Measurements from ENCODE around the gene ACIN1. TPM values are rescaled to one million over a fixed set of nuclear protein-coding genes. Genes with fewer than 3 reads are reported as not detected.
A peak's percentile ranks its signal among the peaks of the same experiment; 100 is the strongest.
"Not testable (repeated sequence)": the region's sequence is repeated elsewhere in the genome, so short reads cannot be mapped to it uniquely, and the experiment has no call there.

The ACIN1 gene
- total RNA-seq, 1 donor from 2014 or later, result 196 TPM

GRCh38 chr14:23015618-23016017, 79.3 kb downstream of the ACIN1 start:
- DNase-seq (ENCODE audit: low spot score), result no peak

DNA sequence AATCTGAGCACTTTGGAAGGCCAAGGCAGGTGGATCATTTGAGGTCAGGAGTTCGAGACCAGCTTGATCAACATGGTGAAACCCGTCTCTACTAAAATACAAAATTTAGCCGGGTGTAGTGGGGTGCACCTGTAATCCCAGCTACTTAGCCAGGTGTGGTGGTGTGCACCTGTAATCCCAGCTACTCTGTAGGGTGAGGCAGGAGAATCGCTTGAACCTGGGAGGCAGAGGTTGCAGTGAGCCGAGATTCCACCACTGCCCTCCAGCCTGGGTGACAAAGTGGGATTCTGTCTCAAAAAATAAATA, 81.2 kb downstream of the ACIN1 start:
- not testable (repeated sequence) for DNase-seq (ENCODE audit: low spot score)

DNA sequence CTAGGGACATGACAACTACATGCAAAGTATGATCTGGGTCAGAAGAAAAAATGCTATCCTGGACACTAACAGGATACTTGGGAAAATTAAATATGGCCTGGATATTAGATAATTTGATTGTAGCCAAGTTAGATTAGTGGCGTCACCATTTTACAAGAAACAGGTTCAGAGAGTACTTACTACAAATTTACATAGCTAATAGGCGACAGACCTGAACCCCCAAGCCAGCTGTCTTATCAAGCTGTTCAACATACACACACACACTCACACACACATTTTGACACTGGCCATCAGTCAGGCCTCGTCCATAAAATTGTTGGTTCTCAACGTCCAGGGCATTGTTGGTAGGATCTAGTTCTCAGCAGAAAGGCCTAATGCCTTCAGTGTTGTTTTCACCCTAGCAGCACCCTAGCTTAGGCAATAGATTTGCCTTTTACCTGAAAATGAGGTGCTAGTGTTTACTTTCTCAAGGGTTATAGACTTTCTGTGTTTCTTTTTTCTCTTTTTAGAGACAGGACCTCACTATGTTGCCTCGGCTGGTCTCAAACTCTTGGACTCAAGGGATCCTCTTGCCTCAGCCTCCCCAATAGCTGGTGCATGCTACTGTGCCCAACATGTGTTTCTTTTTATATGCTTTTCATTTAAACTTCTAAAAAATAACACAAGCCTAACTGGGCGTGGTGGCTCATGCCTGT, 81.7 kb downstream of the ACIN1 start:
- no peak for DNase-seq (ENCODE audit: low spot score)

- DNase-seq (ENCODE audit: low spot score), result peak; percentile 83
These were observed 84.8 kb downstream of the ACIN1 start, which contains the start of gene C14orf93 for GRCh38 chr14:23009939-23010726. Gene C14orf93 (minus strand): TSS chr14:23010143. CDS start chr14:22999023, 11,120 bp downstream.

- DNase-seq (ENCODE audit: low spot score), result no peak
These were observed 85.4 kb downstream of the ACIN1 start for GRCh38 chr14:23009483-23009938.

GRCh38 chr14:23008831-23009230, 86.1 kb downstream of the ACIN1 start:
- no peak for DNase-seq (ENCODE audit: low spot score)

Other genes starting within 250 kb of the ACIN1 start
- 315 TPM for gene LRP10, start 223.4 kb downstream of the ACIN1 start, total RNA-seq
- gene REM2, start 211.9 kb downstream of the ACIN1 start, total RNA-seq, result 1.4 TPM
- gene RBM23, start 176.0 kb downstream of the ACIN1 start, total RNA-seq, result 76.5 TPM
- 51.0 TPM for gene PRMT5, start 165.8 kb downstream of the ACIN1 start, total RNA-seq
- 38.8 TPM for gene HAUS4, start 138.0 kb downstream of the ACIN1 start, total RNA-seq
- gene AJUBA, start 112.6 kb downstream of the ACIN1 start, total RNA-seq, result 53.3 TPM
- 13.9 TPM for gene C14orf93, start 85.0 kb downstream of the ACIN1 start, total RNA-seq
- gene PSMB5, start 60.2 kb downstream of the ACIN1 start, total RNA-seq, result 103 TPM
- not detected for gene PSMB11, start 52.9 kb downstream of the ACIN1 start, total RNA-seq
- gene CDH24, start 37.6 kb downstream of the ACIN1 start, total RNA-seq, result 22.1 TPM
- 46.1 TPM for gene C14orf119, start 369 bp upstream of the ACIN1 start, total RNA-seq
- gene CIROP, start 9.9 kb upstream of the ACIN1 start, total RNA-seq, result not detected
- 0.20 TPM for gene CEBPE, start 24.1 kb upstream of the ACIN1 start, total RNA-seq
- gene SLC7A8, start 88.5 kb upstream of the ACIN1 start, total RNA-seq, result 98.5 TPM
- gene RNF212B, start 142.8 kb upstream of the ACIN1 start, total RNA-seq, result 0.20 TPM
- 26.0 TPM for gene HOMEZ, start 191.0 kb upstream of the ACIN1 start, total RNA-seq
- 24.4 TPM for gene PPP1R3E, start 207.7 kb upstream of the ACIN1 start, total RNA-seq
- gene BCL2L2, start 211.7 kb upstream of the ACIN1 start, total RNA-seq, result 54.2 TPM
- gene PABPN1, start 226.3 kb upstream of the ACIN1 start, total RNA-seq, result 186 TPM